ENCODE measurements around the gene MYBPC2.

DNA sequence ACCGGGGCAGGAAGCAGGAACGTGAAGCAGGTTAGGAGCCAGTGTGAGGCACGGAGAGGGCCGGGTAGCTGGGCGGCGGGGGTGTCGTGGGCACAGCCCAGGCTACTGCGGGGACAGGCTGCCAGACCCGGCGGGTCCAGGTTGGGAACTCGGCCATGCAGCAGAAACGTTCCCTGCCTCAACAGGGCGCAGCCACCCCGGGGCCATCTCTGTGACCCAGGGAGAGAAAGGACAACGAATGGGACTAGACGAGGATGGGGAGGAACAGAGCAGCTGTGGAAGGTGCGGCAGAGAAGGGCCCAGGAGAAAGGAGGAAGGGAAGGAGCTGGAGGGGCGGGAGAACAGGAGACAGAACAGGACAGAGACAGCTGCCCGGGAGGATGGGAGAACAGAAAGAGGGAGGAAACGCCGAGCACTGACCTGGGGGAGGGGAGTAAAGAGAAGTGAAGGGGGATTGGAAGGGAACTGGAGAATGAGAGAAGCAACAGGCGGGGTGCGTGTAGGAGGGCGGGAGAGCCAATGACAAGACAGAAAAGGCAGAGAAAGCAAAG, 56.8 kb downstream of the MYBPC2 start:
- TF ChIP-seq, protein P1, sequence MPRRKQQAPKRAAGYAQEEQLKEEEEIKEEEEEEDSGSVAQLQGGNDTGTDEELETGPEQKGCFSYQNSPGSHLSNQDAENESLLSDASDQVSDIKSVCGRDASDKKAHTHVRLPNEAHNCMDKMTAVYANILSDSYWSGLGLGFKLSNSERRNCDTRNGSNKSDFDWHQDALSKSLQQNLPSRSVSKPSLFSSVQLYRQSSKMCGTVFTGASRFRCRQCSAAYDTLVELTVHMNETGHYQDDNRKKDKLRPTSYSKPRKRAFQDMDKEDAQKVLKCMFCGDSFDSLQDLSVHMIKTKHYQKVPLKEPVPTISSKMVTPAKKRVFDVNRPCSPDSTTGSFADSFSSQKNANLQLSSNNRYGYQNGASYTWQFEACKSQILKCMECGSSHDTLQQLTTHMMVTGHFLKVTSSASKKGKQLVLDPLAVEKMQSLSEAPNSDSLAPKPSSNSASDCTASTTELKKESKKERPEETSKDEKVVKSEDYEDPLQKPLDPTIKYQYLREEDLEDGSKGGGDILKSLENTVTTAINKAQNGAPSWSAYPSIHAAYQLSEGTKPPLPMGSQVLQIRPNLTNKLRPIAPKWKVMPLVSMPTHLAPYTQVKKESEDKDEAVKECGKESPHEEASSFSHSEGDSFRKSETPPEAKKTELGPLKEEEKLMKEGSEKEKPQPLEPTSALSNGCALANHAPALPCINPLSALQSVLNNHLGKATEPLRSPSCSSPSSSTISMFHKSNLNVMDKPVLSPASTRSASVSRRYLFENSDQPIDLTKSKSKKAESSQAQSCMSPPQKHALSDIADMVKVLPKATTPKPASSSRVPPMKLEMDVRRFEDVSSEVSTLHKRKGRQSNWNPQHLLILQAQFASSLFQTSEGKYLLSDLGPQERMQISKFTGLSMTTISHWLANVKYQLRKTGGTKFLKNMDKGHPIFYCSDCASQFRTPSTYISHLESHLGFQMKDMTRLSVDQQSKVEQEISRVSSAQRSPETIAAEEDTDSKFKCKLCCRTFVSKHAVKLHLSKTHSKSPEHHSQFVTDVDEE (CRISPR knock-in tag; IDR thresholded peaks at IDR 0.05) = no peak
- TF ChIP-seq, protein P2, sequence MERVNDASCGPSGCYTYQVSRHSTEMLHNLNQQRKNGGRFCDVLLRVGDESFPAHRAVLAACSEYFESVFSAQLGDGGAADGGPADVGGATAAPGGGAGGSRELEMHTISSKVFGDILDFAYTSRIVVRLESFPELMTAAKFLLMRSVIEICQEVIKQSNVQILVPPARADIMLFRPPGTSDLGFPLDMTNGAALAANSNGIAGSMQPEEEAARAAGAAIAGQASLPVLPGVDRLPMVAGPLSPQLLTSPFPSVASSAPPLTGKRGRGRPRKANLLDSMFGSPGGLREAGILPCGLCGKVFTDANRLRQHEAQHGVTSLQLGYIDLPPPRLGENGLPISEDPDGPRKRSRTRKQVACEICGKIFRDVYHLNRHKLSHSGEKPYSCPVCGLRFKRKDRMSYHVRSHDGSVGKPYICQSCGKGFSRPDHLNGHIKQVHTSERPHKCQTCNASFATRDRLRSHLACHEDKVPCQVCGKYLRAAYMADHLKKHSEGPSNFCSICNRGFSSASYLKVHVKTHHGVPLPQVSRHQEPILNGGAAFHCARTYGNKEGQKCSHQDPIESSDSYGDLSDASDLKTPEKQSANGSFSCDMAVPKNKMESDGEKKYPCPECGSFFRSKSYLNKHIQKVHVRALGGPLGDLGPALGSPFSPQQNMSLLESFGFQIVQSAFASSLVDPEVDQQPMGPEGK (CRISPR knock-in tag; IDR thresholded peaks at IDR 0.05; ENCODE audit: borderline replicate concordance) = no peak
- TF ChIP-seq ARNTL (CRISPR knock-in tag; IDR thresholded peaks at IDR 0.05; ENCODE audit: borderline replicate concordance, low read depth) (no peak), OSR1 (CRISPR knock-in tag; IDR thresholded peaks at IDR 0.05) (no peak), ZFP3 (CRISPR knock-in tag; IDR thresholded peaks at IDR 0.05) (no peak), ZFP30 (CRISPR knock-in tag; IDR thresholded peaks at IDR 0.05) (no peak), ZNF70 (CRISPR knock-in tag; IDR thresholded peaks at IDR 0.05) (no peak), TOX (CRISPR knock-in tag; IDR thresholded peaks at IDR 0.05; ENCODE audit: borderline replicate concordance) (no peak), SNAI2 (CRISPR knock-in tag; IDR thresholded peaks at IDR 0.05) (no peak), BACH2 (CRISPR knock-in tag; IDR thresholded peaks at IDR 0.05; ENCODE audit: borderline replicate concordance) (no peak)
- TF ChIP-seq, protein P3, sequence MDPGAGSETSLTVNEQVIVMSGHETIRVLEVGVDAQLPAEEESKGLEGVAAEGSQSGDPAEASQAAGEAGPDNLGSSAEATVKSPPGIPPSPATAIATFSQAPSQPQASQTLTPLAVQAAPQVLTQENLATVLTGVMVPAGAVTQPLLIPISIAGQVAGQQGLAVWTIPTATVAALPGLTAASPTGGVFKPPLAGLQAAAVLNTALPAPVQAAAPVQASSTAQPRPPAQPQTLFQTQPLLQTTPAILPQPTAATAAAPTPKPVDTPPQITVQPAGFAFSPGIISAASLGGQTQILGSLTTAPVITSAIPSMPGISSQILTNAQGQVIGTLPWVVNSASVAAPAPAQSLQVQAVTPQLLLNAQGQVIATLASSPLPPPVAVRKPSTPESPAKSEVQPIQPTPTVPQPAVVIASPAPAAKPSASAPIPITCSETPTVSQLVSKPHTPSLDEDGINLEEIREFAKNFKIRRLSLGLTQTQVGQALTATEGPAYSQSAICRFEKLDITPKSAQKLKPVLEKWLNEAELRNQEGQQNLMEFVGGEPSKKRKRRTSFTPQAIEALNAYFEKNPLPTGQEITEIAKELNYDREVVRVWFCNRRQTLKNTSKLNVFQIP (CRISPR knock-in tag; IDR thresholded peaks at IDR 0.05; ENCODE audit: borderline replicate concordance, low read depth) = no peak

Measured in SK-N-SH treated with all-trans-retinoic acid at 6 μM for 48 hours (cell line).